Mucosa of rectum (tissue), 2 donors: Measurements from ENCODE around the gene TNNC1.

Experiments used
- H3K27ac ChIP-seq, 2 donors: one replicate each; pipeline ENCODE4 v1.7.0; 2013; ENCODE audit warnings: inconsistent platforms in 2 of 2, low read depth in 2 of 2, low read length in 2 of 2
- H3K27me3 ChIP-seq, 2 donors: one replicate each; pipeline ENCODE4 v1.7.0; 2013; ENCODE audit warnings: low read length in 2 of 2; ENCODE audit not compliant: control insufficient read depth in 2 of 2, insufficient read depth in 2 of 2
- H3K36me3 ChIP-seq, 2 donors: one replicate each; pipeline ENCODE4 v1.7.0; 2013; ENCODE audit warnings: low read length in 2 of 2; ENCODE audit not compliant: control insufficient read depth in 2 of 2, insufficient read depth in 2 of 2
- H3K4me1 ChIP-seq, 2 donors: one replicate each; pipeline ENCODE4 v1.7.0; 2013; ENCODE audit warnings: low read length in 2 of 2, mild to moderate bottlenecking in 1 of 2; ENCODE audit not compliant: control insufficient read depth in 2 of 2, insufficient read depth in 2 of 2
- H3K4me3 ChIP-seq, 2 donors: one replicate each; pipeline ENCODE4 v1.7.0; 2013; ENCODE audit warnings: low read length in 2 of 2
- H3K9ac ChIP-seq, 2 donors: one replicate each; pipeline ENCODE4 v1.7.0; 2013; ENCODE audit warnings: low read length in 2 of 2, low read depth in 1 of 2, mild to moderate bottlenecking in 1 of 2
- H3K9me3 ChIP-seq, 2 donors: one replicate each; pipeline ENCODE4 v1.7.0; 2013; ENCODE audit warnings: low read length in 2 of 2; ENCODE audit not compliant: control insufficient read depth in 2 of 2
- donor health status: healthy.
- donor health status: Normal muscosa, but diverticular disease.

Gene TNNC1

GRCh38 chr3:52458770-52459545 lies 5.1 kb upstream of the TNNC1 start:
- peaks cover 5 to 25% of the 10 kb centered on the region in 2 donors for H3K36me3 ChIP-seq
- H3K4me3 ChIP-seq = no peak overlapping the region
- no peak overlapping the region for H3K27ac ChIP-seq
- H3K9ac ChIP-seq = no peak overlapping the region
- no peaks in the 10 kb centered on the region for H3K27me3 ChIP-seq
- H3K9me3 ChIP-seq = no peaks in the 10 kb centered on the region
- peaks cover 19 to 20% of the 10 kb centered on the region in 2 donors for H3K4me1 ChIP-seq

DNA sequence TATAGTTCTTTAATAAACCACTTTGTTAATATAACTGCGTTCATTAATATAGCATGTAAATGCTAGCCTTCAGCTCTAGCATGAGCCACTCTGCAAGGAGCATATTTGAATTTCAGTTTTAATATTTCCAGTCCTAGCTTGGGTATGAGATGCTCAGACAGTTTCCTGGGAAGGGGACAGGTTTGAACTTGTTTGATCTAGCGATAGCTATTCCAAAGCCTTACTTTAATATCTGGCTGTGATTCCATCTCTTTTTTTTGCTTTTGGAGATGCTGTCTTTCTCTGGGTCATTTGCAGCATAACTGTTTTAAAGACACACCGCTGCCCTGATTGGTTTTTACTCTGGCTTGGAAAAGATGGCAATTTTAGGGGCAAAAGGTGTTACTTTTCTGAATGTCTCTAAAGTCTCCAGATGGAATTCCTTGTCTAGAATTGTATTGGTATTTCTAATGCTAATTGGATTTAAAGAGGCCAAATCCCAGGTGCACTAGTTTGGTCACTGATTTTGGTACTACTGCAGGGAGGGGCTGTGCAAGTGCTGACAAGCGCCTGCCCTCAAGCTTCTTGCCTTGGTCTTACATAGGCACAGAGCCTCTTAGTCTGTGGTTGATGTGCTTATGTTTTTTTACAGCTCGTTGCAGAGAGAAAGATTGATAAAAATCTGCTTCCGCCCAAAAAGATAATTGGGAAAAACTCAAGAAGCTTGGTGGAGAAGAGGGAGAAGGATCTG lies 4.4 kb upstream of the TNNC1 start:
- Histone ChIP-seq H3K4me1 (peaks cover 19 to 20% of the 10 kb centered on the region in 2 donors), H3K36me3 (peaks cover 5 to 25% of the 10 kb centered on the region in 2 donors), H3K4me3 (no peak overlapping the region), H3K27ac (no peak overlapping the region), H3K27me3 (no peaks in the 10 kb centered on the region), H3K9me3 (no peaks in the 10 kb centered on the region), H3K9ac (no peak overlapping the region)

GRCh38 chr3:52456800-52457183 lies 3.0 kb upstream of the TNNC1 start:
- Histone ChIP-seq H3K4me3 (peak overlapping the region; percentile 68 to 81), H3K36me3 (peaks cover 5 to 23% of the 10 kb centered on the region in 2 donors), H3K9ac (peak overlapping the region in 1 of 2 donors; percentile 57), H3K27me3 (no peaks in the 10 kb centered on the region), H3K4me1 (peaks cover 19 to 20% of the 10 kb centered on the region in 2 donors), H3K27ac (peak overlapping the region in 1 of 2 donors; percentile 79), H3K9me3 (no peaks in the 10 kb centered on the region)

DNA sequence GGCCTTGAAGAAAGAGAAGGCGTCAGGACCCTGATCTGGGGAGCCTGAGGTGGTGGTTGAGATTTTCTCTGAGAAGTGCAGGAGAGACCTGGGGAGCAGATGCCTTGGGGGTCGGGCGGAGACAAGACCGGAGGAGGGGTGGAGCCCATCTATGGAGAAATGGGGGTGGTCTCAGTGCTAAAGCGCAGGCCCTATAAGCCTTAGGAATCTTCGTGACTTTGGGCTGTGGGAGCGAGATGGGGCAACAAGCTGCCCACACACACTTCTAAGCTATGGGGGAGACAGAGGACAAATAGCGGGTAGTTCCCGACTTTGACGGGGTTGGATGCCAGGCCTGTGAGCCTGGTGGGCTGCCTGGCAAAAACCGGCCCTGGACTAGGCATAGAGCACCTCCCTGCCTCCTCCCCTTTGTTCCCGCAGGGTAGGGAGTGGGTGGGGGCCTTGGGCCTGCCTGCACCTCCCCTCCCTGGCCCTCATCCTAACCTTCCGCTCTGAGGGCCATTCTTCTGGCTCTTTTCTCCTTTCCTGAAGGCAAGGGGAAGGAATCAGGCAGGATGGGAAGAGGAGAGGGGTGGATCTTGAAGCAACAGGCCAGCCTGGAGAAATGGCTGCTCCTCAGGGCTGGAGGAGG lies 2.4 kb upstream of the TNNC1 start:
- Histone ChIP-seq H3K9ac (peak overlapping the region; percentile 57 to 91), H3K4me1 (peaks cover 19 to 20% of the 10 kb centered on the region in 2 donors), H3K36me3 (peaks cover 5 to 22% of the 10 kb centered on the region in 2 donors), H3K9me3 (no peaks in the 10 kb centered on the region), H3K27ac (peak overlapping the region; percentile 14 to 79), H3K27me3 (no peaks in the 10 kb centered on the region), H3K4me3 (peak overlapping the region; percentile 68 to 81)

- Histone ChIP-seq H3K4me3 (peak within 1 kb of the TSS; percentile 91 to 93), H3K9ac (peak within 1 kb of the TSS; percentile 91 to 93), H3K4me1 (peaks cover 19 to 20% of the 10 kb centered on the region in 2 donors), H3K27ac (peak within 1 kb of the TSS; percentile 79 to 84), H3K9me3 (no peaks in the 10 kb centered on the region), H3K36me3 (peaks cover 5 to 18% of the 10 kb centered on the region in 2 donors), H3K27me3 (no peaks in the 10 kb centered on the region)
Observed at GRCh38 chr3:52455283-52456168, 1.7 kb upstream of the TNNC1 start, which contains the start of gene NISCH. TSS of gene NISCH (plus strand) at chr3:52455604. CDS start at chr3:52455642, 38 bp downstream.

- Histone ChIP-seq H3K4me1 (peaks cover 19 to 20% of the 10 kb centered on the region in 2 donors), H3K9ac (peak overlapping the region; percentile 91 to 93), H3K27ac (peak overlapping the region; percentile 79 to 84), H3K9me3 (no peaks in the 10 kb centered on the region), H3K27me3 (no peaks in the 10 kb centered on the region), H3K4me3 (peak overlapping the region; percentile 91 to 93), H3K36me3 (peaks cover 5 to 16% of the 10 kb centered on the region in 2 donors)
Observed at GRCh38 chr3:52454938-52455282, 1.1 kb upstream of the TNNC1 start.

DNA sequence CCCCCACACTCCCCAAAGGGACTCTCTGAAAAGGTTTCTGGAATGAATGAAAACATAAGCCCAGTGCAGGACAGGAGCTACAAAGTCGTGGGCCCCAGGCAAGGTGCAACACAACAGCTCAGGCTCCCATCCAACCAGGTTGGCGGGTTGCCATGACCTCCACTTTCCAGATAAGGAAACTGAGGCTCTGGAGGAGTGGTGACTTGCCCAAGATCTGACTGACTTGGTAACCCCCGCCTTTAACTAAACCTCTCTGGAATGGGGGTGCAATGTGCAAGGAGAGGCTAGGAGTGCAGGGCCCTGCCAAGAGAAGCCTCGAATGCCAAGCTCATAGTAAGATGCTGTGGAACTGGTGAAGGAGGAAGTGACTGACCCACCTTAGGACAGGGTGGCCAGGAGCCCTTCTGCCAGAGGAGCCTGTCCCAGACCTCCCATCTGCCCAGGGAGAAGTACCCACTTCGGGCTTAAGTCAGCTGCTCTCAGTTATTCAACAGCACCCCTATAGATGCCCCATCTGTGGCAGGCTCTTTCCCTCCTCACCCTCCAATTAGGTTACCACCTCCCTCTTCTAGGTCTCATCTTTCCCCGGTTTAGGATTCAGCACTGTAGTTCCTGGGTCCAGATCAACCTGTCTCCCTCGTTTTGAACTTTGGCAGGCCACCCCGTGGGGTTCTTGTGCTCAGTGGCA lies 553 bp upstream of the TNNC1 start:
- Histone ChIP-seq H3K27me3 (no peaks in the 10 kb centered on the region), H3K9me3 (no peaks in the 10 kb centered on the region), H3K9ac (peak overlapping the region; percentile 91 to 93), H3K4me3 (peak overlapping the region; percentile 91 to 93), H3K27ac (peak overlapping the region in 1 of 2 donors; percentile 79), H3K4me1 (peaks cover 19 to 20% of the 10 kb centered on the region in 2 donors), H3K36me3 (peaks cover 5 to 16% of the 10 kb centered on the region in 2 donors)

- Histone ChIP-seq H3K27me3 (no peaks in the 10 kb centered on the region), H3K36me3 (peaks cover 0 to 3% of the 10 kb centered on the region in 2 donors), H3K27ac (no peak overlapping the region), H3K4me1 (peaks cover 18 to 19% of the 10 kb centered on the region in 2 donors), H3K4me3 (no peak overlapping the region), H3K9me3 (no peaks in the 10 kb centered on the region), H3K9ac (no peak overlapping the region)
Observed at GRCh38 chr3:52452570-52453221, 1.1 kb downstream of the TNNC1 start.

DNA sequence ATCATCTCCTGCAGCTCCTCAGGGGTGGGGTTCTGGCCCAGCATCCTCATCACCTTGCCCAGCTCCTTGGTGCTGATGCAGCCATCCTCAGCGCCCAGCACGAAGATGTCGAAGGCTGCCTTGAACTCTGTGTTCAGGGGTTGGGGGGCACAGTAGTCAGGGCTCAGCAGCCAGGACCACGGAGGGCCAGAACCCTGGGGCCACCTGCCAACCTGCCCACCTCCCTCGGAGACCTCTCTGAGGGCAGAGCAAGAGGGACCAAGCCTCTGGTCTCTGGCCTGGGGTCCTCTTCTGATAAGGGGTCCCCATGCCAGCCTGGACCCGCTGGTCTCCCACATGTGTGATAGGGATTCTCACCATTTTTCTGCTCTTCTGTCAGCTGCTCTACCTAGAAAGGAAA lies 1.7 kb downstream of the TNNC1 start:
- Histone ChIP-seq H3K27me3 (no peaks in the 10 kb centered on the region), H3K9me3 (no peaks in the 10 kb centered on the region), H3K4me3 (no peak overlapping the region), H3K4me1 (peaks cover 18 to 19% of the 10 kb centered on the region in 2 donors), H3K27ac (no peak overlapping the region), H3K36me3 (no peaks in the 10 kb centered on the region), H3K9ac (no peak overlapping the region)
